Liver (tissue), 4 donors: ENCODE measurements around the gene DEDD2. TPM values are rescaled to one million over a fixed set of nuclear protein-coding genes. Genes with fewer than 3 reads are reported as not detected.

Source experiments
- polyA plus RNA-seq, 2 donors: library from polyadenylated mRNA; stranded (reverse) in 1 of 2; unstranded in 1 of 2; fragments of 200-250 nt in 1 of 2; fragments of >200 nt in 1 of 2; fragmentation: Nextera tagmentation in 1 of 2; extraction: Ambion mirVana in 1 of 2; gene quantifications; one replicate each; pipeline versions ENCODE4 v1.2.1 to v1.2.3, GENCODE V29; 2013 to 2015
- total RNA-seq, 2 donors: library from RNA; depleted of rRNA; stranded (reverse); fragments of >200 nt; gene quantifications; one replicate each; pipeline ENCODE4 v1.2.3, GENCODE V29; 2014
- donor health status: healthy.
- donor health status: healthy.
- donor health status: healthy.

DEDD2 gene
- total and polyA plus RNA-seq, 4 donors: 9.6 to 47.1 (median 16.4) TPM

Other genes with a start within 250 kb of the DEDD2 start
- gene ATP1A3, start 223.4 kb downstream of the DEDD2 start, total RNA-seq: under 1 TPM; 0.08 to 0.09 TPM
- gene ATP1A3, start 223.4 kb downstream of the DEDD2 start, polyA plus RNA-seq: under 1 TPM in 1 of 2 donors, not detected in 1; 0.05 TPM
- under 1 TPM; 0.17 to 0.42 TPM for gene GRIK5, start 147.5 kb downstream of the DEDD2 start, total RNA-seq
- under 1 TPM in 1 of 2 donors, not detected in 1; 0.09 TPM for gene GRIK5, start 147.5 kb downstream of the DEDD2 start, polyA plus RNA-seq
- 1 to 10 TPM; 7.3 to 7.4 TPM for gene ZNF574, start 141.5 kb downstream of the DEDD2 start, total RNA-seq
- gene ZNF574, start 141.5 kb downstream of the DEDD2 start, polyA plus RNA-seq: 1 to 10 TPM; 3.3 to 5.6 TPM
- gene POU2F2, start 85.2 kb downstream of the DEDD2 start, total RNA-seq: 1 to 10 TPM in 1 of 2 donors, under 1 TPM in 1; 0.75 to 1.2 TPM
- gene POU2F2, start 85.2 kb downstream of the DEDD2 start, polyA plus RNA-seq: 1 to 10 TPM in 1 of 2 donors, under 1 TPM in 1; 0.86 to 1.1 TPM
- gene ZNF526, start 2.6 kb upstream of the DEDD2 start, total RNA-seq: 1 to 10 TPM; 4.9 to 8.8 TPM
- gene ZNF526, start 2.6 kb upstream of the DEDD2 start, polyA plus RNA-seq: 1 to 10 TPM; 1.7 to 2.6 TPM
- 10 to 100 TPM; 12.5 to 13.5 TPM for gene GSK3A, start 24.9 kb upstream of the DEDD2 start, total RNA-seq
- gene GSK3A, start 24.9 kb upstream of the DEDD2 start, polyA plus RNA-seq: 10 to 100 TPM in 1 of 2 donors, 1 to 10 TPM in 1; 5.9 to 23.1 TPM
- gene ERF, start 37.5 kb upstream of the DEDD2 start, total RNA-seq: 10 to 100 TPM in 1 of 2 donors, 1 to 10 TPM in 1; 8.7 to 17.1 TPM
- 10 to 100 TPM; 10.4 to 21.0 TPM for gene ERF, start 37.5 kb upstream of the DEDD2 start, polyA plus RNA-seq
- gene CIC, start 51.6 kb upstream of the DEDD2 start, total RNA-seq: 10 to 100 TPM; 14.1 to 21.3 TPM
- 10 to 100 TPM in 1 of 2 donors, 1 to 10 TPM in 1; 5.6 to 20.4 TPM for gene CIC, start 51.6 kb upstream of the DEDD2 start, polyA plus RNA-seq
- gene PRR19, start 84.5 kb upstream of the DEDD2 start, total RNA-seq: under 1 TPM in 1 of 2 donors, not detected in 1; 0.42 TPM
- gene PRR19, start 84.5 kb upstream of the DEDD2 start, polyA plus RNA-seq: under 1 TPM; 0.27 to 0.43 TPM
- 10 to 100 TPM in 1 of 2 donors, 1 to 10 TPM in 1; 2.7 to 35.8 TPM for gene PAFAH1B3, start 84.9 kb upstream of the DEDD2 start, total RNA-seq
- 1 to 10 TPM; 6.4 to 6.7 TPM for gene PAFAH1B3, start 84.9 kb upstream of the DEDD2 start, polyA plus RNA-seq
- under 1 TPM in 1 of 2 donors, not detected in 1; 0.08 TPM for gene TMEM145, start 95.6 kb upstream of the DEDD2 start, total RNA-seq
- gene TMEM145, start 95.6 kb upstream of the DEDD2 start, polyA plus RNA-seq: under 1 TPM in 1 of 2 donors, not detected in 1; 0.02 TPM
- gene MEGF8, start 108.0 kb upstream of the DEDD2 start, total RNA-seq: 10 to 100 TPM; 12.1 to 13.7 TPM
- 1 to 10 TPM; 1.2 to 6.7 TPM for gene MEGF8, start 108.0 kb upstream of the DEDD2 start, polyA plus RNA-seq
- gene CNFN, start 172.6 kb upstream of the DEDD2 start, total RNA-seq: not detected
- gene CNFN, start 172.6 kb upstream of the DEDD2 start, polyA plus RNA-seq: 1 to 10 TPM in 1 of 2 donors, under 1 TPM in 1; 0.57 to 1.2 TPM
- gene LIPE, start 209.7 kb upstream of the DEDD2 start, total RNA-seq: 1 to 10 TPM; 1.5 to 4.7 TPM
- 1 to 10 TPM in 1 of 2 donors, under 1 TPM in 1; 0.88 to 1.5 TPM for gene LIPE, start 209.7 kb upstream of the DEDD2 start, polyA plus RNA-seq
- gene CXCL17, start 225.3 kb upstream of the DEDD2 start, total RNA-seq: under 1 TPM in 1 of 2 donors, not detected in 1; 0.93 TPM
- under 1 TPM in 1 of 2 donors, not detected in 1; 0.10 TPM for gene CXCL17, start 225.3 kb upstream of the DEDD2 start, polyA plus RNA-seq